Heart left ventricle (tissue), 16 donors: ENCODE results near the gene TMEM267. TPM values are rescaled to one million over a fixed set of nuclear protein-coding genes. Genes with fewer than 3 reads are reported as not detected.
"Not testable (repeated sequence)": the region's sequence is repeated elsewhere in the genome, so short reads cannot be mapped to it uniquely, and the experiment has no call there.

Experiments used
- ATAC-seq, 4 donors: fragments of 200-7000 bp; cut with Tn5 transposase; one replicate each; pipeline ENCODE4 v1.9.1; 2020 to 2022; ENCODE audit warnings: moderate library complexity in 4 of 4, mild to moderate bottlenecking in 3 of 4, moderate number of reproducible peaks in 1 of 4
- DNase-seq, 5 donors: peaks; one replicate each; pipeline ENCODE4 v3.0.0-alpha.2; 2020
- H3K27ac ChIP-seq, 12 donors: fragments of 200-600 bp; sonication (generic) in 4 of 12; one replicate each; pipeline versions ENCODE4 v1.5.0 to v1.8.0; 2016 to 2022; ENCODE audit warnings: mild to moderate bottlenecking in 2 of 12
- H3K27me3 ChIP-seq, 9 donors: fragments of 200-600 bp; sonication (generic) in 2 of 9; one replicate each; pipeline versions ENCODE4 v1.5.1 to v1.8.0; 2016 to 2022; ENCODE audit warnings: mild to moderate bottlenecking in 3 of 9
- H3K36me3 ChIP-seq, 9 donors: fragments of 200-600 bp; sonication (generic) in 2 of 9; one replicate each; pipeline versions ENCODE4 v1.5.0 to v1.8.0; 2018 to 2022; ENCODE audit warnings: mild to moderate bottlenecking in 2 of 9
- H3K4me1 ChIP-seq, 12 donors: fragments of 200-600 bp; sonication (generic) in 4 of 12; one replicate each; pipeline versions ENCODE4 v1.5.0 to v1.8.0; 2016 to 2022; ENCODE audit warnings: mild to moderate bottlenecking in 3 of 12
- H3K4me3 ChIP-seq, 12 donors: fragments of 200-600 bp; sonication (generic) in 4 of 12; one replicate each; pipeline versions ENCODE4 v1.5.0 to v1.8.0; 2017 to 2022; ENCODE audit warnings: mild to moderate bottlenecking in 9 of 12, moderate library complexity in 4 of 12
- H3K9me3 ChIP-seq, 12 donors: fragments of 200-600 bp; sonication (generic) in 4 of 12; one replicate each; pipeline versions ENCODE4 v1.5.0 to v1.8.0; 2016 to 2022; ENCODE audit warnings: mild to moderate bottlenecking in 1 of 12
- CTCF ChIP-seq, 12 donors: fragments of 200-600 bp; sonication (generic) in 4 of 12; IDR thresholded peaks; one replicate each; pipeline versions ENCODE4 v1.5.0 to v1.8.0; 2018 to 2022; ENCODE audit warnings: antibody characterized with exemption in 12 of 12, mild to moderate bottlenecking in 5 of 12
- POLR2A ChIP-seq, 2 donors: fragments of 450-650 bp; IDR thresholded peaks; one replicate each; pipeline ENCODE4 v1.6.1; 2017; ENCODE audit warnings: antibody characterized with exemption in 2 of 2, mild to moderate bottlenecking in 2 of 2, moderate library complexity in 2 of 2
- WGBS, 4 donors: extraction: QIAGEN DNeasy Blood & Tissue Kit in 2 of 4; methylation state at CpG; one replicate each; pipeline versions ENCODE4 v1.1.5 to v1.1.7; 2013 to 2018; 5-methylcytosine and 5-hydroxymethylcytosine counted together
- intact Hi-C, 10 donors: fragments of 100-400 bp; cut with DNase I; formaldehyde crosslinking; loops; one replicate each; pipeline versions ENCODE4 v1.11.1 to v1.14.2; 2022
- polyA plus RNA-seq, 2 donors: library from polyadenylated mRNA; stranded (reverse); fragments of 200-250 nt; gene quantifications; one replicate each; pipeline ENCODE4 v1.2.3, GENCODE V29; 2013
- total RNA-seq, 9 donors: library from RNA; depleted of rRNA in 2 of 9; stranded (reverse); fragments of >200 nt in 2 of 9; fragmentation: NEBNext Ultra II Directional in 3 of 9; extraction: Animal tissue kit (Norgen Biotek cat#: 25700) in 3 of 9; gene quantifications; one replicate each; pipeline versions ENCODE4 v1.1.0 to v1.2.4, GENCODE V29; 2016 to 2023
- donor health status: ischemic (EF 13 %, LVEDD 7.1; RV severe dilation, severe dysfunction).
- donor health status: healthy with polysubstance abuse.
- donor health status: DM: no; HTN: yes; CAD: no.
- donor health status: DM: no; HTN: no; CAD: no.
- donor health status: ischemic (EF 25% LVEDD 6.9; RV normal size, moderate dysfunction).
- donor health status: ischemic (EF 25% LVEDD 5.7; RV mildly dilated, moderate dysfunction).
- donor health status: healthy.
- donor health status: DM: yes; HTN: yes; CAD: no.
- donor health status: ischemic (EF 35%, LVEDD 5.7; RV mildly dilated, moderate dysfunction).
- donor health status: nonischemic (EF 11% LVEDD 7.7; RV severe dilation, severe dysfunction).
- donor health status: DM: yes; HTN: yes; CAD: no.
- donor health status: PGD.
- donor health status: ischemic (EF 29% LVEDD 5.4; RV normal size, mild dysfunction).
- donor health status: nonischemic (EF 23%, LVEDD 6.1; RV moderate dilation, normal function).

Gene TMEM267
- total and polyA plus RNA-seq, 11 donors: 3.8 to 9.5 (median 6.8) TPM

- TF ChIP-seq POLR2A (IDR thresholded peaks at IDR 0.05): no peak
- TF ChIP-seq CTCF (IDR thresholded peaks at IDR 0.05): no peak
- Histone ChIP-seq H3K4me1 (no peaks in the 10 kb centered on the region), H3K4me3 (no peak overlapping the region), H3K27ac (no peak overlapping the region), H3K9me3 (peaks cover 0 to 7% (median 0%) of the 10 kb centered on the region in 12 donors), H3K36me3 (no peaks in the 10 kb centered on the region), H3K27me3 (no peaks in the 10 kb centered on the region)
- no peak for ATAC-seq
- 36 to 49% (median 43%) methylated on average over 2 of the region's 2 CpGs for WGBS, 4 donors
- no peak for DNase-seq
- intact Hi-C loops: no loop called here
These were observed 73.8 kb downstream of the TMEM267 start for GRCh38 chr5:43409809-43410271.

GRCh38 chr5:43402524-43403066 lies 81.1 kb downstream of the TMEM267 start:
- ATAC-seq, H3K27ac ChIP-seq, H3K4me3 ChIP-seq, intact Hi-C loops, H3K36me3 ChIP-seq, H3K9me3 ChIP-seq, DNase-seq, H3K4me1 ChIP-seq: not testable (repeated sequence)
- H3K27me3 ChIP-seq: peaks cover 0 to 28% (median 8%) of the 10 kb centered on the region in 9 donors
- WGBS, 4 donors: 83 to 87% (median 87%) methylated on average over 14 to 16 of the region's 16 CpGs

GRCh38 chr5:43401827-43402226 lies 81.8 kb downstream of the TMEM267 start:
- TF ChIP-seq POLR2A (IDR thresholded peaks at IDR 0.05): no peak
- no peak for TF ChIP-seq CTCF (IDR thresholded peaks at IDR 0.05)
- no peak for DNase-seq
- intact Hi-C loops: no loop called here
- H3K36me3 ChIP-seq: no peaks in the 10 kb centered on the region
- H3K4me3 ChIP-seq: no peak overlapping the region
- H3K27me3 ChIP-seq: peaks cover 0 to 36% (median 13%) of the 10 kb centered on the region in 9 donors
- peaks cover 0 to 5% (median 2%) of the 10 kb centered on the region in 12 donors for H3K4me1 ChIP-seq
- no peak for ATAC-seq
- peaks cover 0 to 3% (median 0%) of the 10 kb centered on the region in 12 donors for H3K9me3 ChIP-seq
- H3K27ac ChIP-seq: no peak overlapping the region
- 30 to 43% (median 34%) methylated on average over 1 of the region's 1 CpG for WGBS, 4 donors

- TF ChIP-seq CTCF (IDR thresholded peaks at IDR 0.05) (peak in 2 of 12 donors; percentile 10 to 15), POLR2A (IDR thresholded peaks at IDR 0.05) (no peak)
- H3K27me3 ChIP-seq: peaks cover 0 to 44% (median 20%) of the 10 kb centered on the region in 9 donors
- H3K27ac ChIP-seq: no peak overlapping the region
- WGBS, 4 donors: 73 to 100% (median 81%) methylated on average over 3 of the region's 3 CpGs
- H3K4me3 ChIP-seq: no peak overlapping the region
- peaks cover 0 to 7% (median 3%) of the 10 kb centered on the region in 12 donors for H3K4me1 ChIP-seq
- ATAC-seq: no peak
- no peaks in the 10 kb centered on the region for H3K36me3 ChIP-seq
- H3K9me3 ChIP-seq: no peaks in the 10 kb centered on the region
- no peak for DNase-seq
- intact Hi-C loops: no loop called here
These were observed 83.6 kb downstream of the TMEM267 start for GRCh38 chr5:43400082-43400481.
